NK-92 treated with Interleukin-12 subunit alpha and Interleukin-12 subunit beta, amount 100 ng/mL, for 24 hours (cell line): ENCODE results near the gene WFS1.

ENCODE experiments used
- DNase-seq: peaks from one replicate; lab custom pipeline; 2025; lab: John Stamatoyannopoulos, UW

The WFS1 gene

DNA sequence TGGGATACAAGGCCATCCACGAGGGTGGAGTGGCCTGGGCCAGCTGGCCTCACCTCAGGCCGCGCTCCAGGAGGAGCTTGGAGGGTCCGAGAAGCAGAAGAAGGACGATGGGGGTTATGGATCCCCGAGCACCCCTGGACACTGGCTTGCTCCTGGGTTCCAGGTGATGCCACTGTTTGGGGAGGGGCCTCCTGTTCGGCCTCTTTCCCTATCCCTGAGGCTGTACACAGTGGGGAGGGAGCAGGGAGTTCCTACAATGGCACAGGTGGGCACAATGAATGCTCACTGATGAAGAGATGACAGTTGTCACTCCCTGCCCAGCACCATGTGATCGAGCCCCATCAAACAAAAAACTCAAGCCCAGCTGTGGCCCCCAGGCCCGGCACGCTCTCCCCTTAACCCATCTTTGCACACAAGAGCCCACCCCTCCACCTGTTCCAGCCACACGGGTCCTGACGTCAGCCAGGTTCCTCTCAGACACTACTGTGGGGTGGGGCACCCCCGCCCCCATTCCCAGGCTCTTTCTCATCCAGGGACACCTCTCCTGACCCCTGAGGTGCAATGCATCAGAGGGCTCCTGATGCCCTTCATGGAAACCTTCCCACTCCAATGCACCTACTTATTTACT lies 70.3 kb downstream of the WFS1 start:
- DNase-seq: no peak

DNA sequence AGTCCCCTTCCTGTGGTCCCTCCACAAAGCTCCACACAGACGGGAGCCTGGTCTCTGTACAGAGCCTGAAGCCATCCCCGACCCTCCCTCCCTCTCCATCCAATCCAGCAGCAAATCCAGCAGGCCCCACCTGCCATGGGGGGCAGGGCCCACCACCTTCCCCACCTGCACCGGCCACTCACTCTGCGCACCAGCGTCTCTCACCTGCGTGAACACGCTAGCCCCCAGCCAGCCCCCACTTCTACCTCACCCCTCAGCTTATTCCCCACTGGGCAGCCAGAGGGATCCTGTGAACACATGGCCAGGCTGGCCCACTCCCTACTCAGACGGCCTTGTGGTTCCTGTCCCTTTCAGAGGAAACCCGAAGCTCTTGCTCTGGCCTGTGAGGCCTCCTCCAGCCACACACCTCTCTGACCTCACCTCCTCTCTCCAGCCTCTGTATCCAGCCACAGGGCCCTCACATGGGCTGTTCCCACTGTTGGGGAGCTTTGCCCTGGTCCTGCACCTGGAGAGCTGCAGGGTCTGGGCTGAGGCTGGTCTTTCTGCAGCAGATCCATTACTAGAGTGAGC lies 70.9 kb downstream of the WFS1 start:
- DNase-seq: no peak

DNA sequence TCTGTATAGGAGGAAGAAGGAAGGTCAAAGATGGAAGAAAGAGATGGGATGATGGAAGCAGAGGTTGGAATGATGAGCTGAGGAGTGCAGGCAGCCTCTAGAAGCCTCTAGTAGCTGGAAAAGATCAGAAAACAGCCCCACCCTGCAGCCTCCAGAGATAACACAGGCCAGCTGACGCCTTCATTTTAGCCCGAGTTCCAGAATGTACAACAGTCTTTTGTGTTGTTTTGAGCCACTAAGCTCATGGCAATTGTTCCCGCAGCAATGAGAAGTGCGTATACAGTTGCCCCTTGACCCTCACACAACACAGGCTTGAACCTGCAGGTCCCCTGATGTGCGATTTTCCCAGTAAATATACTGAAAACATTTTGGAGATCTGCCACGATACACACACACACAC lies 72.0 kb downstream of the WFS1 start:
- no peak for DNase-seq

DNA sequence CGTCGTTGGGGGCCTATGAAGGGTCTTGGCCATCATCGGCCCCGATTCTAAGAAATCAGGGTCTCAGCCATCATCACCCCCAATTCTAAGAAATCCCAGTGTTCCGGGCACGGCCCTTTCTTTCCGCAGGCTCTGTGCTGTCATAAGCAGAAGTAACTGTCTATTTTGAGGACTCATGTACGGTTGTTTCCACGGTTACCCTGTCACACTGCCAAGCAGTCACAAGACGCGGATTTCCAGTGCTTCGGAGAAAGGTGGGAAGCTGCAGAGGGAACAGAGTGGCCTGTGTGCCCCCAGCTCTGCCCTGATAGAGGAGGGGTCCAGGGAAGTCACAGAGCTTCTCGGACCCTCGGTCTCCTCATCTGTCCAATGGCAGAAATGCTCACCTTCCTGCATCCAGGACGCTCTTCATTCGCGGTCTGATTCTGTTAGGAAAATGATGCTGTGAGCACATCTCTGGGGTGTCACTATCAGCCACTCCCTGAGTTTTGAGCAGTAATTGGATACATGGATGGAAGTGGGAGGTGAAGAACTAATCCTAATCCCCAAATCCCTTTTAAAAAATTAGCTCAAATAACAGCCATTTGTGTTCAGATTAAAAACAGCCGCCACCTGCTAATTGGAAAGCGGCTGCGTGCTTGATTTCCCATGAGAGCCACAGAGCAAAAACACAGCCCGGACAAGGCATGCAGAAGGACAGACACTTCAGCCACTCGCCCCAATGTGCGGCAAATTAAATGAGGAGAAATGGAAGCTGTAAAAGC lies 73.1 kb downstream of the WFS1 start:
- DNase-seq: no peak

DNA sequence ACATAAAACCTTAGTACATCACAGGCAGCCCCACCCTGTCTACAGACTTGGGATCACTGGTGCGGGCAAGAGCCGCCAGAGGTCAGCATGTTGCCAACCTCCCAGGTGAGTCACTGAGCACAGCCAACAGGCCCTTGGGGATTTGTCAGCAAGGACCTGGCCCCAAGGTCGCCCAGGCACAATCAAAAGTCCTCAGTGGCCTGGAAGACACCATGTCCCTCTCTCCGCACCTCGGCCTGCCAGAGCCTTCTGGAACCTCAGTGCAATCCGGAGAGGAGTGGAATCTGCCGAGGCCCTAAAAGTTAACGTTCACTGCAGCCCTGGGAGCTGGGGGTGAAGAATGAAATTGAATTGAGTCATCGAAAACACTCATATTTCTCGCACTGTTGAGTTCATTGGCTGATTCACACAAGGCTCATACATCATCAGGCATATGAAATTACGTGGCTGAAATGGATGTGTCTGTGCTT lies 74.3 kb downstream of the WFS1 start:
- no peak for DNase-seq

DNA sequence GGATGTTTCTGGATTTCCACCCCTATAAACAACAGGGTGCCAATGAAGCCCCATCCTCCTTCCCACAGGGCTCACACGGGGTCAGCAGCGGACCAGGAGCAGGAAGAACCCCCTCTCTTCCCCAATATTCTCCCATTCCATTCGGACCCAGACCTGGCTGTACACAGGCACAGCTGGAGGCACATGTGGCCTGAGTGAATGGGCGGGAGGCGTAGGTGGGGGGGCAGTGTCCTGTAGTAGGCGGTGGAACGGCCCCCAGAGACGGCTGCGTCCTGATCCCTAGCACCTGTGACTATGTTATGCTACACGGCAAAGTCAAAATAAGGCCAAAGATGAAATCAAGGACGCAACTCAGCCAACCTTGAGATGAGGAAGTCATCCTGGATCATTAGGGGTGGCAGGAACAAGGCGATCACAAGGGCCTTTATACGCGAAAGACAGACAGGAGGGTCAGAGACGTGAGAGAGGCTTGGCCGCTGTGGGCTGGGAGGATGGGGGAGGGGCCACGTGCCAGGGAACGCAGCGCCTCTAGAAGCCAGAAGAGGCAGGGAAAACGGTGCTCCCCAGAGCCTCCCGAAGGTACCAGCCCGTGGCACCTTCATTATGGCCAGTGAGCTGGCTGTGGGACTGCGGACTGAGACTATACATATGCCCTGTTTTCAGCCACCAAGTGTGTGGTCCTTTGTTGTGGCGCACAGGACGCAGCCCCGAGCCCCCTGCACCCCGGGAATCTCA lies 75.6 kb downstream of the WFS1 start:
- DNase-seq: no peak

DNA sequence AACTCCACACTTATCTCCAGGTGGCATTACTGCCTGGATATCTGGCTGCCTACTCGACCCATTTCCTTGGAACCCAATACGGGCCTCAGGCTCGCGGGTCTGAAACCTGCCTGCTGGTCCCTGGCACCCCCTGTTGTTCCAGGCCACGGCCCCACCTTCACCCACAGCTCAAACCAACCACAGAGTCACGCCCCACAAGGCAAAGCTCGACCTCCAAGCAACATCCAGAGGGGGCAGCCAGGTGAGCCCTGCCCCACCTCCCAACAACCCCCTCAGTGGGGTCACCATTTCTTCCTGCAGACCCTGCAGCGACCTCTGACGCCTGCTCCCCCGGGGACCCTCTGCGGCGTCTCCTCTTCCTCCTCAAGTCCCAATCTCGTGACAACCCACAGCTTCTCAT lies 76.2 kb downstream of the WFS1 start:
- no peak for DNase-seq

DNA sequence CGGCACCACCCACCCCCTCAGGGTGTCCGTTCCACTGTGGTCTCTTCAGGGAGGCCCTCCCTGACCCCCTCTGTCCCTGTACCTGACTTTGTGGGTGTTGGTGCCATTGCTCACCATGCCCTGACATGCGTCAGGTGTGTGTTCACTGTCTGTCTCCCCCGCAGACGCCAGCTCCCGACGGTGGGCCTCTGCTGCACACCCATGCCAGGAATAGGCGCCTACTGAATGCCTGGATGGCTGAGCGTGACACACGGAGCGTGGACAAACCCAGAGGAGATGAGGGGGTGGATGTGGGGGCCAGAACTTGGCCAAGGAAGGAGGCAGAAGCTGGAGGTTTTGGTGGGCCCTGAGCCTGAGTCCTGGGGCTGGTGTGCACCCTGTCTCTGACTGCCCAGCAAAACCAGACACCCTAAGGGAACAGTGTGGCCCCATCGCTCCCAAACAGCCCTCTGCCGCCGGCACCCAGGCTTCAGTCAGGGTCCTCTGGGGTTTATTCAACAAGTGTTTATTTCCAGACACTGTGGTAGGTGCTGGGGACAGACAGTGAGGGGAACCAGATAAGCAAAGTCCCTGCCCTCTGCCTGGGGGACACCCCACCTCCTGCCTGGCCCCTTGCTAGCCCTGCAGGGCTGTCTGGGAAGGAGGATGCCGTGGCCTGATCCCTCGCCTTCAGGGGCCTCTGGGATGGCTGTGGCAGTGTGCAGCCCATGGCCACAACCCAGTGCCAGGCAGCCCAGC lies 76.9 kb downstream of the WFS1 start:
- DNase-seq: no peak

DNA sequence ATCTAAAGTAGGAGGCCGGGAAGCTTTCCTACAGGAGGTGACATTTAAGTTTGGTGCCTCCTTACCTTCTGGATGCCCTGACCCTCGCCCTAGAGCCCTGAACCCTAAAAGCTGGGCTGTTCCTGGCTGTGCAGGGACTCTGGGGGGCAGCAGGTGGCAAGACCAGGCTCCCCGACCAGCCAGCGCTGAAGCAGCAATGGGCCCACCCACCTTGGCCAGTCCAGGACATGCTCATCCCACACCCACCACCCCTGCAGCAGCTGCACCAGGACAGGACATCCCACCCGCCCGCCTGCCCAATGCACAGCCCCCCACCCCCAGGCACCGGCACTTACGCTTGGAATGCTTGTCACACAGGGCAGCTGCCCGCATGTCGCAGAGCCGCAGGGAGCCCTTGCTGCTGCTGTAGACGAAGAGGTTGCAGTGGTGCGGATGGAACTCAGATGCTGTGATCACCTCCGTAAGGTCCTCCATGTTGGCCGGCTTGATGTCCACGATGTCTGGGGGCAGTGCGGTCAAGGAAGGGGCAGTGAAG lies 77.9 kb downstream of the WFS1 start:
- DNase-seq: no peak

DNA sequence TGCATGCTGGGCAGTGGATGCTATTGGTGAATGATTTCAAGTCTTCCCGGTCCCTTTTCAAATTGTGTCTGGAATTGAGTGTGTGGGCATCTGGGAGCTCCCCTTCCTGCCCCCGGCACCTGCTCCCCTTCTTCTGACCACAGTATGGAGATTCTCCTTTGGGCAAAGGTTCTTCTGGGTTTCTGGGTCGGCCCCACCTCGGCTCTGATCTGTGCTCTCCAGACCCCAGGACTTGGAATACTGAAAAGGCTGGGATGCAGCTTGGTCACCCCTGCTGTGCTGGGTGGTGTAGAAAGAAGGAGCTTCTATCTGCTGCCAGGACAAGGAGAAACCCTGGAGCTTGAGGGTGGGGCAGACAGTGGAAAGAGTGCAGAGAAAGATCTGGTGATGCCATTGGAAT lies 78.8 kb downstream of the WFS1 start:
- DNase-seq: no peak

DNA sequence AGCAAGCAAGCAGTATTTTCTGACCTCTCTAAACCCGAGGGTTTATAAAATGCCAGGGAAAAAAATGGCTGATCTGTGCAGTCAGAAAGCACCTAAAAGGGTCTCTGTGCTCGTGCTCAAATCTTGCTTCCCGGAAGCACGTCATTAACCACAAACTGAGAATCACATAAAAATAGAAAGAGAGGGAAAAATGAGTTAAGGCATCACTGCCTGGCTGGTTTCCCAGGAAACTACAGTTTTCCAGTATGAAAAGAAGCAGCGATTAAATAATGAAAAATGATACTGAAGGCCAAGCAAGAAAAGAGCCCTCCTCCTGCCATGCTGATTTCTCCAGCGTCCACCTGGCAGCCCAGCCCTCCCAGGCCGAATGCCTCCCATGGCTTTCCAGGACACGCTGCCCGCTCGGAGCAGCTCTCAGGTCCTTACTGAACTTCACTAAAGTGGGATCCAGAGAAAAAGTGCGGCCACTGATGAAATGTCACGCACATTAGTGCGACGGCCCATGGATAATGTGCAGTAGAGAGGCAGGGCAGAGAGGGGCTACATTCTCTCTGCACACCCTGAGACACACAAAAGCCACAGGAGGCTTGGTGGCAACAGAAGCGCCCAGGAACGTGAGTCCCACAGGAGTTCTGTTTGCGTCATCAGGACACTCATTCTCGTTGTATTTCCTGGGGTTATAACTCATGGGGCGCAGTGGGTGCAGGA lies 80.4 kb downstream of the WFS1 start:
- DNase-seq: no peak

DNA sequence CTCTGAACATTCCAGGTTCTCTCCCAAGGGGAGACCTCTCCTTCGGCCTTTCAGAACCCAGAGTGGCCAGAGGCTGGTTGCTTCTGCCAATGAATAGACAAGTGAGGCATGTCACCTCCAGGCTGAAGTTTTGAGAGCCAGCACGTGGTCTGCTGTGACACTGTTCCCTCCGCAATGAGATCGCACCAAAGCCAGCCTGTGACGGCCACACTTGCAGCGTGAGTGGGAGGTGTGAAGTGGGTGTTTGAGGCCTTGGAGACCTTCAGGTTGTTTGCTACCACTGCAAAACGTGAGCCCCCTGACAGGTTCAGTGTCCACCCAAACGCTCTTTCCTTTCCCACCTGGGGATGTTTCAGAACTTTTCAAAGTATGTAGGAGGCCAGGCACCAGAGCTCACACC lies 81.0 kb downstream of the WFS1 start:
- no peak for DNase-seq

DNA sequence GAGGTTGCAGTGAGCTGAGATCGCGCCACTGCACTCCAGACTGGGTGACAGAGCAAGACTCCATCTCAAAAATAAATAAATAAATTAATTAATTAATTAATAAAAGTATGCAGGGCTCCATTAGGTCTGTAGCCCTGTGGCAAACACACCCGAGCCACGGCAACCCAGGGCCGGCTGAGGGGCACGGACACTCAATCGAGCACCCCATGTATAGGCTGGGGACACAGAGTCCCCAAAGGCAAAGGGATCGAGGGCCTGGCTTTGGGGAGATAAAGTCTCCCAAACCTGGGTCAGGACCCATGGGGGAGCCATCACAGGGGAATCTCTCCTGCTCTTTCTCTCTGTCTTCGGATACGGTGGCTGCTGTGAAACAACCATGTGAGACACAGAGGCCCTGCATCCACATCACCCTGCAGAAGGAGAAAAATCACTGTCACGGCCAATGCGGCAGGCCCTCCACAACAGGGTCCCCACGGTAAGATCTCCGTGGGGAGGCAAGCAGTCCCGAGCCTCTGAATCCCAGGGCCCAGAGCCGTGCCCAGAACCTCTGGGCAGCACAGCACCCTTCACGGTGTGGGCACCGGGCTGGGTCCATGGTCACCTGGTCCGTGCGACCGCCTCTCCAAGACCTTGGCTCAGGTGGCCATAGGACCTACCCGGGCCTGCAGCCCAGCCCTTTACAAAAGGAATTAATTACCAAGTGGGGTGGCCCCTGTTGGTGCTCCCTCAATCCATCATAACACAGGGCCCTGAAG lies 81.8 kb downstream of the WFS1 start:
- DNase-seq: no peak

DNA sequence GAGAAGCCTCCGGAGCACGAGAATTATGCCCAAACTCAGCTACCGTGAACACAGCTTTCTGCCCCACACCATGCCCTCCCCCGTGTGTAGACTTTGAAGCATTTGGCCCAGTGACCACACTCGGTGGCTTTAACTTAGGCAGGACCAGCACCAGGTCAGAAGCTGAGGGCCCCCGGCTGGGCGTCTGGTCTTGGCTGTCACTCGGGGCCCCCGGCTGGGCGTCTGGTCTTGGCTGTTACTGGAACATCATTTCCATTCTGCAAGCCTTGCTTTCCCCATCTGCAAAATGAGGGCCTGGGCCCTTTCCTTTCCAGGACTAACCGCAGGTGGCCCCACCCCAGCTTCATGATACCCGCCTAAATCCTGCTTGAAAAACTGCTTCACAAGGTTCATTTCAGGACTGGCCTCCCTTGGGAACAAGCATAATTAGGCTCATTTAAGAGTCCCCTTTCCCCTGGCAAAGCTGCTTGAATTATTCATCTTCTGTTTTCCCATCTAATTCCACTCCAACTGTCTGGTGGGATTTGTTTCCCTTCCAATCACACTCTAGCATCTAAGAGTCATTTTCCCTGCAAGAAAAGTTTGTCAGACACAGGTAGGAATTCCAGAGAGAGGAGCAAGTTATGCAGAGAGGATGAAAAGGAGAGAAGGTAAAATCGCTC lies 82.5 kb downstream of the WFS1 start:
- DNase-seq: no peak
